HG03095 (cell line): ENCODE measurements around the gene ABCC10.
"Not testable (repeated sequence)": the region's sequence is repeated elsewhere in the genome, so short reads cannot be mapped to it uniquely, and the experiment has no call there.

Source experiments
- ATAC-seq: cut with Tn5 transposase; IDR thresholded peaks from one replicate; pipeline ENCODE4 v1.9.1; 2021; ENCODE audit warnings: moderate library complexity; ENCODE audit not compliant: unreplicated experiment

The ABCC10 gene, protein sequence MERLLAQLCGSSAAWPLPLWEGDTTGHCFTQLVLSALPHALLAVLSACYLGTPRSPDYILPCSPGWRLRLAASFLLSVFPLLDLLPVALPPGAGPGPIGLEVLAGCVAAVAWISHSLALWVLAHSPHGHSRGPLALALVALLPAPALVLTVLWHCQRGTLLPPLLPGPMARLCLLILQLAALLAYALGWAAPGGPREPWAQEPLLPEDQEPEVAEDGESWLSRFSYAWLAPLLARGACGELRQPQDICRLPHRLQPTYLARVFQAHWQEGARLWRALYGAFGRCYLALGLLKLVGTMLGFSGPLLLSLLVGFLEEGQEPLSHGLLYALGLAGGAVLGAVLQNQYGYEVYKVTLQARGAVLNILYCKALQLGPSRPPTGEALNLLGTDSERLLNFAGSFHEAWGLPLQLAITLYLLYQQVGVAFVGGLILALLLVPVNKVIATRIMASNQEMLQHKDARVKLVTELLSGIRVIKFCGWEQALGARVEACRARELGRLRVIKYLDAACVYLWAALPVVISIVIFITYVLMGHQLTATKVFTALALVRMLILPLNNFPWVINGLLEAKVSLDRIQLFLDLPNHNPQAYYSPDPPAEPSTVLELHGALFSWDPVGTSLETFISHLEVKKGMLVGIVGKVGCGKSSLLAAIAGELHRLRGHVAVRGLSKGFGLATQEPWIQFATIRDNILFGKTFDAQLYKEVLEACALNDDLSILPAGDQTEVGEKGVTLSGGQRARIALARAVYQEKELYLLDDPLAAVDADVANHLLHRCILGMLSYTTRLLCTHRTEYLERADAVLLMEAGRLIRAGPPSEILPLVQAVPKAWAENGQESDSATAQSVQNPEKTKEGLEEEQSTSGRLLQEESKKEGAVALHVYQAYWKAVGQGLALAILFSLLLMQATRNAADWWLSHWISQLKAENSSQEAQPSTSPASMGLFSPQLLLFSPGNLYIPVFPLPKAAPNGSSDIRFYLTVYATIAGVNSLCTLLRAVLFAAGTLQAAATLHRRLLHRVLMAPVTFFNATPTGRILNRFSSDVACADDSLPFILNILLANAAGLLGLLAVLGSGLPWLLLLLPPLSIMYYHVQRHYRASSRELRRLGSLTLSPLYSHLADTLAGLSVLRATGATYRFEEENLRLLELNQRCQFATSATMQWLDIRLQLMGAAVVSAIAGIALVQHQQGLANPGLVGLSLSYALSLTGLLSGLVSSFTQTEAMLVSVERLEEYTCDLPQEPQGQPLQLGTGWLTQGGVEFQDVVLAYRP (N-terminal part only)

DNA sequence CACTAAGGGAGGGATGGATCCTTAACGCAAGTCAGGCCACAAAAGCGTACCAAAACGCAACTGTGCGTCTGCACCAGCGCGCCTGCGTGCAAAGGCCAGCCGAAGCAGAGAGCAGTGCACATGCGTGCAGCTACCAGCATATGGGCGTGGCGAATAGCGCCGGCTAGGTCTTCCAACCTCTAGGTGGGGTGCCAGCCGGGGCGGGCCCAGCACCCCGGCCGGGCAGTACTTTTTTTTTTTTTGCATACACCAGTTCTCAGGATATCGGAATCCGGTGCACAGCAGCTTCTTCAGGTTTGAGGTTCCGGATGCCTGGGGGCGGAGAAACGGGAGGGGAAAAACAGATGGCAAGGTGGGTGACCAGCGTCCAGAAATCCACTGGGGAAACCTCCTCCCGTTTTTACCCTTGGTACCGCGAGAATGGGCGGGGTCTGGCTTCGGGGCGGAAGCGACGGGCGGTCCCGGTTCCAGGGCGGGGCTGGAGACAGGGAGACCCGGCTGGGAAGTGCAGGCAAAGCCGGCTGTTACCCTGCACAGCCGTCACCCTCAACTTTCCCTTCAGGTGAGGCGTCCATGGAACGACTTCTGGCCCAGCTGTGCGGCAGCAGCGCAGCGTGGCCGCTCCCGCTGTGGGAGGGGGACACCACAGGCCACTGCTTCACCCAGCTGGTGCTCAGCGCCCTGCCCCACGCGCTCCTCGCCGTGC, at the start of gene ABCC10:
ABCC10 (plus strand) TSS at position 136 of the 706 bp plus-strand sequence; CDS start at position 574, 438 bp downstream.
- peak; percentile 88 for ATAC-seq

GRCh38 chr6:43377710-43378229, 49.6 kb upstream of the ABCC10 start:
- no peak for ATAC-seq

DNA sequence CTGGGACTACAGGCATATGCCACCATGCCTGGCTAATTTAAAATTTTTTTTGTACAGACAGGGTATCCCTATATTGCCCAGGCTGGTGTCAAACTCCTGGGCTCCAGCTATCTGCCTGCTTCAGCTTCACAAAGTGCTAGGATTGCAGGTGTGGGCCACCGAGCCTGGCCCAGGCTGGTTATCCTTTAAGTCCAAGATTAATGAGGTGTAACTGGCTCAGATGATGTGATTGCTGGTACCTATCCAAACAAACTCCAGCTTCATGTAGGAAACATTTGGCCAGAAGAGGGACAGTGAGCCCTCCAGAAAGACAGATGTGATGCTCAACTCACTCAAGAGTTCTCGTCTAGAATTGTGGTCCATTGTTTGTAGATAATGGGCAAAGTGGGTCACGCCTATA, 48.7 kb upstream of the ABCC10 start:
- ATAC-seq = no peak

- ATAC-seq = not testable (repeated sequence)
Observed at GRCh38 chr6:43380858-43381257, 46.5 kb upstream of the ABCC10 start.

GRCh38 chr6:43383021-43383667, 44.2 kb upstream of the ABCC10 start:
- ATAC-seq = no peak

GRCh38 chr6:43386492-43386891, 40.8 kb upstream of the ABCC10 start:
- ATAC-seq = no peak

- ATAC-seq = no peak
Observed at GRCh38 chr6:43389730-43390295, 37.5 kb upstream of the ABCC10 start.

DNA sequence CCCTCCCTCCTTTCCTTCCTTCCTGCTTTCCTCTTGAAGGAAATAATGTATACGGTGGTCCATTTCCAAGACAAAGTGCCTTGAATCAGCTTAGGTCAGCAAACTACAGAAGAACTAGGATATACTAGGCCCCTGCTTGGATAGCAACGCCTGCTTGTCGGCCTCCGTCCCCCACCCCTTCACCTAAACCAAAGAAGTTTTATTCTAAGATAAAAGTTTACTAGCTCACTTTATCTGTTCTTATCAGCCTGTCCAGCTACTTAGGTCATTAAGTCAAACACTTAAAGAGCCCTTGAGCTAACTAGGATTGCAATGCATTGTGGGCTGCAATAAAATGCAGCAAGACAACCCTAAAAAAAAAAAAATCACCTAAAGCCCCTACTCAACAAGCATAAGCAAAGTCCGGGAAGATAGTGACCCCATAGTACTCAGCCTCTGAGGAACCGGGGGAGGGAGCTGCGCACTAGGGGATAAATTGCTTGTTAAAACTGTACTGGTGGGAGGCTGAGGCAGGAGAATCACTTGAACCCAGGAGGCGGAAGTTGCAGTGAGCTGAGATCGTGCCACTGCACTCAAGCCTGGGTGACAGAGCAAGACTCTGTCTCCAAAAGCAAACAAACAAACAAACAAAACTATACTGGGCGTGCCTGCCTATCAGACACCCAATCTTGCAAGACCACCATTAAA, 36.4 kb upstream of the ABCC10 start:
- ATAC-seq = not testable (repeated sequence)

GRCh38 chr6:43391440-43392031, 35.8 kb upstream of the ABCC10 start:
- no peak for ATAC-seq

DNA sequence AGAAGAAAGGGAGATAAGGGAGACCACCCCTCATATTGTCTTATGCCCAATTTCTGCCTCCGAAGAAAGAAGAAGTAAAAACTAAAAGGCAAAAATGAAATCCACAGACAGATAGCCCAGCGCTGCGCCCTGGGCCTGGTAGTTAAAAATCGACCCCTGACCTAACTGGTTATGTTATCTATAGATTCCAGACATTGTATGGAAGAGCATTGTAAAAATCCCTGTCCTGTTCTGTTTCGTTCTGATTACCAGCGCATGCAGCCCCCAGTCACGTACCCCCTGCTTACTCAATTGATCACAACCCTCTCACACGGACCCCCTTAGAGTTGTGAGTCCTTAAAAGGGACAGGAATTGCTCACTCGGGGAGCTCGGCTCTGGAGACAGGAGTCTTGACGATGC, 34.2 kb upstream of the ABCC10 start:
- ATAC-seq = not testable (repeated sequence)

- no peak for ATAC-seq
Observed at GRCh38 chr6:43393602-43394001, 33.7 kb upstream of the ABCC10 start.

GRCh38 chr6:43394982-43395381, 32.4 kb upstream of the ABCC10 start:
- no peak for ATAC-seq

DNA sequence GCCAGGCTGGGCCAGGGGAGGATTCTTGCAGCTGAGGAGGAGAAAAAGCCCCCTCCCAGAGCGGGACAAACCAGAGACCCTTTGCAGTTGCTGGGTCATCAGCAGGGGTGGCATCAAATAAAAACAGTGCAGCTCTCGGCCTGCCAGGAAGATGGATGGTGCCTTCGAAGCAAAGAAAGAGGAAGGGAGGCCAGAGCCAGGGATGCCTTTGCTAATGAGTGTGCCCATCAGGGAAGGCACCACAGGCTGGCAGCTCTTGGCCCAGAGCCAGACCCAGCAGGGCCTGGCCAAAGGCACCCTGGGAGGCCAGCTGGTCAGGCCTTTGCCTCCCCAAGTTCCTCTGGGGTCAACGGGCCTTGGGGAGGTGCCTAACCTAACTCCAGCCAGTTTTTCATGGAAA, 31.6 kb upstream of the ABCC10 start:
- no peak for ATAC-seq

DNA sequence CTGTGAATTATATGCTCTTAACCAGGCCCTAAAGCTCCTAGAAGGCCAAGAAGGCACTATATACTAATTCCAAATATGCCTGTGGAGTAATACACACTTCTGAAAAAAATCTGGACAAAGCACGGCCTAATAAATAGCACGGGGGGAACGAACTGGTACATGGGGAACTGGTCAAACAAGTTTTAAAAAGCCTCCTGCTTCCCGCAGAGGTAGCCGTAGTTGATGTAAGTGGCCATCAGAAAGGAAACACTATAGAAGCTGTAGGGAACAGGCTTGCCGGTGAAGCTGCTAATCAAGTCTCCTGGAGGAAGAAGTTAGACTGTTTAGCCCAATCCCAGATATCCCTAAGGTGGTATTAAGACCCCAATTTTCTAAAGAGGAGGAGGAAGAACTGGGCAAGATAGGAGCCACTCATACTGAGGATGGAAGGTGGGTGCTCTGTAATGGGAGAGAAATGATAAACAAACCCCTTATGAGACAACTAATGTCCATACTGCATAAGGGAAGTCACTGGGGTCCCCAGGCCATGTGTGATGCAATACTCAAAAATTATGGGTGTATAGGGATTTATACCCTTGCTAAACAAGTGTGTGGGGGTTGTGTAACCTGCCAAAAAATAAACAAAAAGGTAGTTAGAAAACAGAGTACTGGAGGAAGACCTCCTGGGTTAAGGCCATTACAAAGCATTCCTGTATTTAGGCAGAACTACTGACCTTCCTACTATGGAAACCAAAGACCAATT, 30.8 kb upstream of the ABCC10 start:
- ATAC-seq = no peak

DNA sequence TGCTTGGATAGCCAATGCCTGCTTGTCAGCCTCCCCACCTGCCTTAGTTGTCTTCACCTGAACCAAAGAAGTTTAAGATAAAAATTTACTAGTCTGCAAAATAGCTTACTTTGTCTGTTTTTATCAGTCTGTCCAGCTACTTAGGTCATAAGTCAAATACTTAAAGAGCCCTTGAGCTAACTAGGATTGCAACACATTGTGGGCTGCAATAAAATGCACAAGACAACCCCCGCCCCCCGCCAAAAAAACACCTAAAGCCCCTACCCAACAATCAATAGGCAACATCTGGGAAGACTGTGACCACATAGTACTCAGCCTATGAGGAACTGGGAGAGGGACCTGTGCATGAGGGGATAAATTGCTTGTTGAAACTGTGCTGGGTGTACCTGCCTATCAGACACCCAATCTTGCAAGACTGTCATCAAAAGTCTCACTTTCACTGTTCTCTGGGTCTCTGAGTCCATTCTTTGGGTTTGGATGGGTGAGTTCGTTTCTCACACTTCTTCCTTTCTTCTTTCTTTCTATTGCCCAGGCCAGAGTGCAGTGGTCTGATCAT, 27.3 kb upstream of the ABCC10 start:
- ATAC-seq = no peak

DNA sequence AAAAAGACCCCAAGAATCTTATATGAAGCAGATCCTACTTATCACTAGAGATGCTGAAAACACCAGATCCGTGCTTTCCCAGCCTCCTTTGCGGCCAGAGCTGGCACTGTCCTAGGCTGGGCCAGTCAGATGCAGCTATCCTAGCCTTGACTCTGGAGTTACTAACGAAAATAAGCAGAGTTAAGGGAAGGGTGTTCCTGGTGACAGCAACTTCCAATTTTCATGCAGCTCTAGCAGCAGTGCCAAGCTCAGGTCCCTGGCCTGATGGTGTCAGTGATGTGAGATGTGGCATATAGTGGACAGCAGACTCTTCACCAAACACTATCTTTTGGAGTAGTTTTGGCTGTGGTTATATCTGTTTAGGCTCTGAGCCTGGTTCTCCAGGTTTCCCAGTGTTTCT, 25.6 kb upstream of the ABCC10 start:
- no peak for ATAC-seq

GRCh38 chr6:43402820-43403219, 24.5 kb upstream of the ABCC10 start:
- ATAC-seq = no peak
